Loucy (cell line): ENCODE results near the gene ZNF562.

Experiments
- EZH2phosphoT487 ChIP-seq: fragments of 200-600 bp; IDR thresholded peaks from 2 replicates; pipeline ENCODE4 v1.6.1; 2018; ENCODE audit warnings: antibody characterized with exemption, mild to moderate bottlenecking, moderate library complexity, borderline replicate concordance
- TF ChIP-seq, protein P1 (sequence below): fragments of 200-600 bp; sonication (generic); conservative IDR thresholded peaks from 2 replicates; pipeline ENCODE4 v1.5.1; 2014; ENCODE audit warnings: mild to moderate bottlenecking, antibody characterized with exemption, low read length

DNA sequence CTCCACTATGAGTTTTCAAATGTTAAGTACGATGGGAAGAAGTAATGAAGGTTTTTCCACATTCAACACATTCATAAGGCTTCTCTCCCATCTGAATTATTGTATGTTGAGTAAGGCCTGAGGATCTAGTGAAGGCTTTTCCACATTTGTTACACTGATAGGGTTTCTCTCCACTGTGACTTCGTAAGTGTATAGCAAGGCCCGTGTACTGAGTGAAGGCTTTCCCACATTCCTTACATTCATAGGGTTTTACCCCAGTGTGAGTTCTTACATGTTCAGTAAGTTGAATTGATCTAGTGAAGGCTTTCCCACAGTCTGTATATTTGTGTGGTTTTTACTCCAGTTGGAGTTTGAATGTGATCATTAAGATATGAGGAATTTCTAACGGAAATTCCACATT lies 49.3 kb upstream of the ZNF562 start:
- TF ChIP-seq, protein P1, sequence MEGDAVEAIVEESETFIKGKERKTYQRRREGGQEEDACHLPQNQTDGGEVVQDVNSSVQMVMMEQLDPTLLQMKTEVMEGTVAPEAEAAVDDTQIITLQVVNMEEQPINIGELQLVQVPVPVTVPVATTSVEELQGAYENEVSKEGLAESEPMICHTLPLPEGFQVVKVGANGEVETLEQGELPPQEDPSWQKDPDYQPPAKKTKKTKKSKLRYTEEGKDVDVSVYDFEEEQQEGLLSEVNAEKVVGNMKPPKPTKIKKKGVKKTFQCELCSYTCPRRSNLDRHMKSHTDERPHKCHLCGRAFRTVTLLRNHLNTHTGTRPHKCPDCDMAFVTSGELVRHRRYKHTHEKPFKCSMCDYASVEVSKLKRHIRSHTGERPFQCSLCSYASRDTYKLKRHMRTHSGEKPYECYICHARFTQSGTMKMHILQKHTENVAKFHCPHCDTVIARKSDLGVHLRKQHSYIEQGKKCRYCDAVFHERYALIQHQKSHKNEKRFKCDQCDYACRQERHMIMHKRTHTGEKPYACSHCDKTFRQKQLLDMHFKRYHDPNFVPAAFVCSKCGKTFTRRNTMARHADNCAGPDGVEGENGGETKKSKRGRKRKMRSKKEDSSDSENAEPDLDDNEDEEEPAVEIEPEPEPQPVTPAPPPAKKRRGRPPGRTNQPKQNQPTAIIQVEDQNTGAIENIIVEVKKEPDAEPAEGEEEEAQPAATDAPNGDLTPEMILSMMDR: no peak
- no peak for TF ChIP-seq EZH2phosphoT487
